Measurements from ENCODE around the gene PHF21A.

PHF21A gene

GRCh38 chr11:45930031-45930794 lies 191.0 kb downstream of the PHF21A start:
- no peak overlapping the region for H3K27ac ChIP-seq
- peak; percentile 62 for DNase-seq (ENCODE audit: low spot score)
- TF ChIP-seq CTCF (IDR thresholded peaks at IDR 0.05), result no peak
- no peak overlapping the region for H3K4me3 ChIP-seq

- TF ChIP-seq CTCF (IDR thresholded peaks at IDR 0.05), result no peak
- DNase-seq (ENCODE audit: low spot score), result no peak
- Histone ChIP-seq H3K4me3 (no peak overlapping the region), H3K27ac (no peak overlapping the region)
Observed at GRCh38 chr11:45929486-45930030, 191.7 kb downstream of the PHF21A start.

- Histone ChIP-seq H3K4me3 (no peak overlapping the region), H3K27ac (no peak overlapping the region)
- peak; percentile 63 for DNase-seq (ENCODE audit: low spot score)
- TF ChIP-seq CTCF (IDR thresholded peaks at IDR 0.05), result no peak
Observed at GRCh38 chr11:45928535-45929215, 192.6 kb downstream of the PHF21A start.

GRCh38 chr11:45927684-45928413 lies 193.4 kb downstream of the PHF21A start:
- Histone ChIP-seq H3K4me3 (no peak overlapping the region), H3K27ac (no peak overlapping the region)
- TF ChIP-seq CTCF (IDR thresholded peaks at IDR 0.05), result no peak
- peak; percentile 67 for DNase-seq (ENCODE audit: low spot score)

GRCh38 chr11:45927332-45927683 lies 193.9 kb downstream of the PHF21A start:
- H3K4me3 ChIP-seq, result no peak overlapping the region
- no peak for TF ChIP-seq CTCF (IDR thresholded peaks at IDR 0.05)
- DNase-seq (ENCODE audit: low spot score), result peak; percentile 71
- H3K27ac ChIP-seq, result no peak overlapping the region

- no peak for TF ChIP-seq CTCF (IDR thresholded peaks at IDR 0.05)
- DNase-seq (ENCODE audit: low spot score), result no peak
- H3K4me3 ChIP-seq, result no peak overlapping the region
- H3K27ac ChIP-seq, result no peak overlapping the region
Observed at GRCh38 chr11:45926536-45927331, 194.5 kb downstream of the PHF21A start.

All from coronary artery (tissue), 2 donors.